Sigmoid colon (tissue), 7 donors: Measurements from ENCODE around the gene SPTLC1. TPM values are rescaled to one million over a fixed set of nuclear protein-coding genes. Genes with fewer than 3 reads are reported as not detected.
"Not testable (repeated sequence)": the region's sequence is repeated elsewhere in the genome, so short reads cannot be mapped to it uniquely, and the experiment has no call there.

Source experiments
- DNase-seq: peaks from one replicate; pipeline ENCODE4 v3.0.0-alpha.2; 2019
- H3K27ac ChIP-seq, 4 donors: fragments of 200-600 bp; sonication (generic); one replicate each; pipeline ENCODE4 v1.5.1; 2016 to 2019; ENCODE audit warnings: mild to moderate bottlenecking in 1 of 4
- H3K27me3 ChIP-seq, 3 donors: fragments of 200-600 bp; sonication (generic); one replicate each; pipeline ENCODE4 v1.5.1; 2019; ENCODE audit warnings: mild to moderate bottlenecking in 1 of 3
- H3K36me3 ChIP-seq, 4 donors: fragments of 200-600 bp; sonication (generic); one replicate each; pipeline ENCODE4 v1.5.1; 2016 to 2019
- H3K4me1 ChIP-seq, 4 donors: fragments of 200-600 bp; sonication (generic); one replicate each; pipeline ENCODE4 v1.5.1; 2017 to 2019
- H3K4me3 ChIP-seq, 4 donors: fragments of 200-600 bp; sonication (generic); one replicate each; pipeline ENCODE4 v1.5.1; 2017 to 2019; ENCODE audit warnings: mild to moderate bottlenecking in 2 of 4, moderate library complexity in 1 of 4
- H3K9me3 ChIP-seq, 4 donors: fragments of 200-600 bp in 3 of 4; sonication (generic) in 3 of 4; one replicate each; pipeline versions ENCODE4 v1.5.1 to v1.6.1; 2013 to 2019
- EP300 ChIP-seq, 4 donors: sonication (generic); formaldehyde crosslinking; IDR thresholded peaks; one replicate each; pipeline ENCODE4 v1.6.1; 2017; ENCODE audit warnings: antibody characterized with exemption in 4 of 4
- POLR2A ChIP-seq, 2 donors: fragments of 450-650 bp; IDR thresholded peaks; one replicate each; pipeline ENCODE4 v1.6.1; 2016; ENCODE audit warnings: antibody characterized with exemption in 2 of 2, mild to moderate bottlenecking in 2 of 2, moderate library complexity in 2 of 2
- POLR2AphosphoS5 ChIP-seq, 4 donors: sonication (generic); formaldehyde crosslinking; IDR thresholded peaks; one replicate each; pipeline ENCODE4 v1.6.1; 2017; ENCODE audit warnings: antibody characterized with exemption in 4 of 4
- WGBS, 2 donors: extraction: QIAGEN DNeasy Blood & Tissue Kit; methylation state at CpG; one replicate each; pipeline ENCODE4 v1.1.7; 2013; 5-methylcytosine and 5-hydroxymethylcytosine counted together
- intact Hi-C: fragments of 100-400 bp; cut with DNase I; formaldehyde crosslinking; loops from one replicate; pipeline ENCODE4 v1.15.1; 2023
- polyA plus RNA-seq, 3 donors: library from polyadenylated mRNA; stranded (reverse); fragments of 200-250 nt; gene quantifications; one replicate each; pipeline ENCODE4 v1.2.3, GENCODE V29; 2013
- total RNA-seq, 4 donors: library from RNA; depleted of rRNA; stranded (reverse); fragments of >200 nt; gene quantifications; one replicate each; pipeline ENCODE4 v1.1.0, GENCODE V29; 2016
- TF ChIP-seq, protein P1 (sequence below), 4 experiments: fragments of 450-650 bp in 3 of 4; fragments of 200-600 bp in 1 of 4; IDR thresholded peaks; one replicate each; pipeline ENCODE4 v1.5.1; 2016 to 2019; ENCODE audit warnings: antibody characterized with exemption in 4 of 4, mild to moderate bottlenecking in 3 of 4, moderate library complexity in 2 of 4
- donor health status: healthy with polysubstance abuse.
- donor health status: Bipolar disorder and iron deficiency.
- donor health status: healthy.

Gene SPTLC1
- total and polyA plus RNA-seq, 7 donors, result 10.2 to 75.4 (median 55.0) TPM

DNA sequence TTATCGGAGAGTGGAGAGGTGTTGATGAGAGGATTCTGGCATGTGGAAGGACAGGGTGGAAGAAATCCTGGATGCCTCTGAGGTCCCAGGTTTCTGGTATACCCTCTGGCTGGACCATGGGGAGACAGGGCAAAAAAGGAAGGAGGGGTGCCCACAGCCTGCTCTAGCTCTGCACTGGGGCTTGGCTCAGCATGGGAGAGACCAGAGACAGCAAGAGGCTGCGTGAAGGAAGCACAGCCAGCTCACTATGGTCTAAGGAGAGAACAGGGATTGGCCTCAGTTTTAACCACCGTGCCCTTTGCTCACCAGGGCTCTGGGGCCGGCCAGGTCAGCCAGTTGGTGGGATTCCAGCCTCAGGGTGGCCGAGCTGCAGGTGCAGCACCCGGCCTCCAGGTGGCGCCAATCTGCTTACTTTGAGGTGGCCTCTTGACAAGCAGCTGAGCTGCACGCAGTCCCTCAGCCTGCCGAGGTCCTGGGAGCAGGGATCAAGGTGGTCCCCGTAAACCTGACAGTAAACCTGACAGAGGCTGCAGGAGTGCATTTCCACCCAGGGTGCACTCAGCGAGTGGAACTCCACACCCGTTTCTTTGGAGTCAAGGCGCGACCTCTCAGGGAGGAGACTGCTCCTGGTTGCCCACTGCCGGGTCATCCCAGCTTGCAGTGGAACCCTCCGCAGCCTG lies 25.0 kb upstream of the SPTLC1 start:
- TF ChIP-seq POLR2AphosphoS5 (IDR thresholded peaks at IDR 0.05) (no peak), EP300 (IDR thresholded peaks at IDR 0.05) (no peak), POLR2A (IDR thresholded peaks at IDR 0.05) (no peak)
- TF ChIP-seq, protein P1, sequence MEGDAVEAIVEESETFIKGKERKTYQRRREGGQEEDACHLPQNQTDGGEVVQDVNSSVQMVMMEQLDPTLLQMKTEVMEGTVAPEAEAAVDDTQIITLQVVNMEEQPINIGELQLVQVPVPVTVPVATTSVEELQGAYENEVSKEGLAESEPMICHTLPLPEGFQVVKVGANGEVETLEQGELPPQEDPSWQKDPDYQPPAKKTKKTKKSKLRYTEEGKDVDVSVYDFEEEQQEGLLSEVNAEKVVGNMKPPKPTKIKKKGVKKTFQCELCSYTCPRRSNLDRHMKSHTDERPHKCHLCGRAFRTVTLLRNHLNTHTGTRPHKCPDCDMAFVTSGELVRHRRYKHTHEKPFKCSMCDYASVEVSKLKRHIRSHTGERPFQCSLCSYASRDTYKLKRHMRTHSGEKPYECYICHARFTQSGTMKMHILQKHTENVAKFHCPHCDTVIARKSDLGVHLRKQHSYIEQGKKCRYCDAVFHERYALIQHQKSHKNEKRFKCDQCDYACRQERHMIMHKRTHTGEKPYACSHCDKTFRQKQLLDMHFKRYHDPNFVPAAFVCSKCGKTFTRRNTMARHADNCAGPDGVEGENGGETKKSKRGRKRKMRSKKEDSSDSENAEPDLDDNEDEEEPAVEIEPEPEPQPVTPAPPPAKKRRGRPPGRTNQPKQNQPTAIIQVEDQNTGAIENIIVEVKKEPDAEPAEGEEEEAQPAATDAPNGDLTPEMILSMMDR (IDR thresholded peaks at IDR 0.05), result peak; percentile 69 to 93 (median 78)
- Histone ChIP-seq H3K27ac (no peak overlapping the region), H3K36me3 (no peaks in the 10 kb centered on the region), H3K4me3 (peak overlapping the region; percentile 15 to 46 (median 44)), H3K27me3 (peaks cover 0 to 20% (median 7%) of the 10 kb centered on the region in 3 donors), H3K9me3 (no peaks in the 10 kb centered on the region), H3K4me1 (peaks cover 0 to 17% (median 15%) of the 10 kb centered on the region in 4 donors)
- intact Hi-C loops, result loop anchor here (10.0 kb wide), 2 partner anchors 295 to 515 kb away; no protein-coding TSS in a partner anchor
- WGBS, 2 donors, result 20 to 22% methylated on average over 16 of the region's 16 CpGs
- DNase-seq, result peak; percentile 91

DNA sequence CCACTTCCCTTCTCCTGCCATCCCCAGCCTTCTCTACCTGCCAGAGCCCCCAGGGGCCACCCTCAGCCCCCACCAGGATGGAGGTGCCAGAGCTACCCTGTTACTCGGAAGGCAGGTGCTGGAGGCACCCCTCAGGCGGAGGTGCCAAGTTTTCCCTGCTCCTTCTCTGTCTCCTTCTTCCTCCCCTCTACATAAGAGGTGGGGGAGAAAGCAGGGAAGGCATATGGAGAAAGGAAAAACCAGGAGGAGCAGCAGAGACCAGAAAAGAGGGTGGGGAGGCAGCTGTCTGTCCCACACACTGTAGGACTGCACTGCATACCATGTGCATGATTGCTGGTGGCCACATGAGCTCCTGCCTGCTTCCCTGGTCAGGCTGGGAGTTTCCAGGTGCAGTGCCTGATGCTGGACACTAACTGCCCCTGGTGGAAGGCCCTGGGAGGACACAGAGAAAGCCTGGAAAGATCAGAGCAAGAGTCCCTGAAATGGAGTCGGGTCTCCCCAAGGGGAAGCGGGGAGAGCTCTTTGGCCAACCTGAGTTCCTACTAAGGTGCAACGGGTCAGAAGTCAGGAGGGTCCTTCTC lies 23.8 kb upstream of the SPTLC1 start:
- not testable (repeated sequence) for H3K9me3 ChIP-seq, H3K27ac ChIP-seq, H3K4me3 ChIP-seq, H3K36me3 ChIP-seq, DNase-seq
- WGBS, 2 donors, result 88 to 92% methylated on average over 5 of the region's 5 CpGs
- intact Hi-C loops, result loop anchor here (5.0 to 10.0 kb wide), 2 partner anchors 103 to 496 kb away; no protein-coding TSS in a partner anchor
- peaks cover 0 to 22% (median 20%) of the 10 kb centered on the region in 4 donors for H3K4me1 ChIP-seq
- peaks cover 0 to 20% (median 7%) of the 10 kb centered on the region in 3 donors for H3K27me3 ChIP-seq

DNA sequence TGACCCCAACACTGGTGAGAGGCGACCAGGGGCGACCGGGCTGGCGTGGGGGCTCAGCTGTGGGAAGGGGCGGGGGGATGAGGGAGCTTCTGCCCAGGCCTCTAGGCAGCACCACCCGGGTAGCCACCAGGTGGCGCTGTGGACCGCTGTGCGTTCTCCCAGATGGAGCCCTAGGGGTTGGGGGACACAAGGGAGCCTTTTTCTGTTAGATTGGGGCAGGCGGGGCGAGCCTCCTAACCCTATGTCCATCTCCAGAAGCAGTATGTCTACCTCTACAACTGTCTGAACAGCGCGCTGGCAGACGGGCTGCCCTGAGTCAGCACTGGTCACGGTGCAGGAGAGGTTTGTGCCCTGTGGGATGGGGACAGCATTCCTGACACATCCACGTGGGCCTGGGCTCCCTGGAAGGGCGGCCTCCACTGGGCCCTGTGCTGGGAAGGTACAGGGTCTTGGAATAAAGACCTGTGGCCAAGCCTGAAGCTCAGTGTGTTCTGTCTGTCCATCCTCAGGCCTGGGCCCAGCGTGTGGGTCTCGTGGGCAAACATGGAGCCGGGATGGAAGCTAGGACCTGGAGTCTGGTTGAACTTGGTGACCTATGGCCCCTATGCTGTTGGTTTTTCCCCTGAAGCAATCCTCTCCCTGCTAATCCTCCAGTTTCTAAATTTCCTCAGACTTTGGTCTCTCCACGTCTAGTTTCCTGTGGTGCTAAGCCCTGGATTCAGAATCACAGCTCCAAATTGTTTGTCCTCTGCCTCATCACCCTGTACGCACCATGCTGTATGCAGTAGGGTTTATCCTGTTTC lies 23.1 kb upstream of the SPTLC1 start:
- no peak overlapping the region for H3K4me3 ChIP-seq
- intact Hi-C loops, result loop anchor here (5.0 to 10.0 kb wide), 2 partner anchors 104 to 496 kb away; no protein-coding TSS in a partner anchor
- no peaks in the 10 kb centered on the region for H3K36me3 ChIP-seq
- no peak overlapping the region for H3K27ac ChIP-seq
- 37 to 41% methylated on average over 22 of the region's 22 CpGs for WGBS, 2 donors
- H3K4me1 ChIP-seq, result peaks cover 0 to 28% (median 25%) of the 10 kb centered on the region in 4 donors
- peak; percentile 84 for DNase-seq
- no peaks in the 10 kb centered on the region for H3K9me3 ChIP-seq
- TF ChIP-seq POLR2A (IDR thresholded peaks at IDR 0.05) (no peak), EP300 (IDR thresholded peaks at IDR 0.05) (no peak), POLR2AphosphoS5 (IDR thresholded peaks at IDR 0.05) (no peak)
- TF ChIP-seq, protein P1 (IDR thresholded peaks at IDR 0.05), result peak; percentile 56 to 95 (median 73)
- peaks cover 0 to 20% (median 7%) of the 10 kb centered on the region in 3 donors for H3K27me3 ChIP-seq

DNA sequence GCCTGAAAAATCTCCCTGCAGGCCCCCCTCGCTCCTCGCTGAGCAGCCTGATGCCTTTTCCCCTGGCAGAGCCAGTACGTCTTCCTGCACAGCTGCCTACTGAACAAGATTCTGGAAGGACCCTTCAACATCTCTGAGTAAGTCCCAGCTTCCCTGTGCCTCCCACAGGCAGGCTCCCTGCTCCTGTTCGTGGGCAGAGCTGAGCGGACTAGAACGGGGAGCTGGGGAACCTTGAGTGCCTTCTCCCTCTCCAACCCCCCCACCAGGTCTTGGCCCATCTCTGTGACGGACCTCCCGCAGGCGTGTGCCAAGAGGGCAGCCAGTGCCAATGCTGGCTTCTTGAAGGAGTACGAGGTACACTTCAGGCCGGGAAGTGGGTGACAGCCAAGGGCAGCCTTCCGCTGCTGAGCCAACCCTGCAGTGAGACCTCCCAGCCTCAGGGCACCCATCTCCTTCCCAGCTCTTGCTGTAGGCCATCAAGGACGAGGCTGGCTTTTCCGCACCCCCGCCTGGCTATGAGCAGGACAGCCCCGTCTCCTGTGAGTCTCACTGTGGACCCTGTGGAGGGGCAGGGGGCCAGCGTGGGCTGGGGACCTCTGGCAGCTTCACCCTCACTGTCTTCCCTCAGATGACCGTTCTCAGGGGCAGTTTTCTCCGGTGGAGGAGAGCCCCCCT lies 21.1 kb upstream of the SPTLC1 start:
- Histone ChIP-seq H3K4me1 (peaks cover 0 to 25% (median 21%) of the 10 kb centered on the region in 4 donors), H3K36me3 (no peaks in the 10 kb centered on the region), H3K27ac (no peak overlapping the region), H3K4me3 (no peak overlapping the region), H3K27me3 (peaks cover 0 to 9% (median 3%) of the 10 kb centered on the region in 3 donors), H3K9me3 (no peaks in the 10 kb centered on the region)
- intact Hi-C loops, result loop anchor here (5.0 to 10.0 kb wide), 2 partner anchors 106 to 498 kb away; no protein-coding TSS in a partner anchor
- no peak for DNase-seq
- TF ChIP-seq POLR2A (IDR thresholded peaks at IDR 0.05) (no peak), POLR2AphosphoS5 (IDR thresholded peaks at IDR 0.05) (no peak), EP300 (IDR thresholded peaks at IDR 0.05) (no peak)
- TF ChIP-seq, protein P1 (IDR thresholded peaks at IDR 0.05), result no peak
- 71 to 82% methylated on average over 19 of the region's 19 CpGs for WGBS, 2 donors
